WTC11 (cell line): ENCODE data around the gene ZBTB16.

Source experiments
- CTCF ChIP-seq: fragments of 200-600 bp; IDR thresholded peaks from 2 replicates; pipeline ENCODE4 v1.8.0; 2022; ENCODE audit warnings: antibody characterized with exemption
- TP53 ChIP-seq: sonication (generic); formaldehyde crosslinking; IDR thresholded peaks from 2 replicates; pipeline ENCODE4 v1.8.1; 2023; ENCODE audit warnings: mild to moderate bottlenecking, missing genetic modification reagents

GRCh38 chr11:114039551-114039950, 20.0 kb upstream of the ZBTB16 start:
- TF ChIP-seq CTCF (no peak), TP53 (CRISPR knock-in tag) (no peak)
